Right lobe of liver (tissue), 6 donors: Measurements from ENCODE around the gene ARHGEF16. TPM values are rescaled to one million over a fixed set of nuclear protein-coding genes. Genes with fewer than 3 reads are reported as not detected.

ENCODE experiments used
- ATAC-seq, 4 donors: fragments of 200-7000 bp; cut with Tn5 transposase; one replicate each; pipeline ENCODE4 v1.9.1; 2020; ENCODE audit warnings: mild to moderate bottlenecking in 4 of 4, moderate library complexity in 4 of 4
- DNase-seq, 3 donors: peaks; one replicate each; pipeline ENCODE4 v3.0.0-alpha.2; 2020
- H3K27ac ChIP-seq, 3 donors: fragments of 200-600 bp; one replicate each; pipeline ENCODE4 v1.8.0; 2022
- H3K27me3 ChIP-seq, 2 donors: fragments of 200-600 bp; one replicate each; pipeline ENCODE4 v1.8.0; 2022
- H3K36me3 ChIP-seq, 4 donors: fragments of 200-600 bp; sonication (generic) in 1 of 4; one replicate each; pipeline versions ENCODE4 v1.5.1 to v1.8.0; 2017 to 2022; ENCODE audit warnings: control low read depth in 1 of 4
- H3K4me1 ChIP-seq, 4 donors: fragments of 200-600 bp; sonication (generic) in 1 of 4; one replicate each; pipeline versions ENCODE4 v1.5.1 to v1.8.0; 2017 to 2022; ENCODE audit warnings: control low read depth in 1 of 4
- H3K4me3 ChIP-seq, 3 donors: fragments of 200-600 bp; one replicate each; pipeline ENCODE4 v1.8.0; 2022
- H3K9me3 ChIP-seq, 4 donors: fragments of 200-600 bp; sonication (generic) in 1 of 4; one replicate each; pipeline versions ENCODE4 v1.5.1 to v1.8.0; 2017 to 2022; ENCODE audit warnings: control low read depth in 1 of 4
- POLR2A ChIP-seq: fragments of 450-650 bp; IDR thresholded peaks from one replicate; pipeline ENCODE4 v1.6.1; 2017; ENCODE audit warnings: antibody characterized with exemption, mild to moderate bottlenecking
- WGBS: methylation state at CpG from one replicate; pipeline ENCODE4 v1.1.6; 2018; ENCODE audit warnings: low coverage, low lambda C conversion rate; ENCODE audit not compliant: insufficient coverage; ENCODE audit errors: missing lambda C conversion rate; 5-methylcytosine and 5-hydroxymethylcytosine counted together
- intact Hi-C, 2 donors: fragments of 100-400 bp; cut with DNase I; formaldehyde crosslinking; loops; one replicate each; pipeline versions ENCODE4 v1.11.2 to v1.14.1; 2022
- total RNA-seq, 6 experiments: library from RNA; depleted of rRNA in 2 of 6; stranded (reverse); fragments of >200 nt in 2 of 6; fragmentation: NEBNext Ultra II Directional in 3 of 6; extraction: Animal tissue kit (Norgen Biotek cat#: 25700) in 3 of 6; gene quantifications; one replicate each; pipeline versions ENCODE4 v1.1.0 to v1.2.4, GENCODE V29; 2016 to 2023
- TF ChIP-seq, protein P1 (sequence below), 4 donors: fragments of 200-600 bp in 3 of 4; fragments of 450-650 bp in 1 of 4; IDR thresholded peaks; one replicate each; pipeline versions ENCODE4 v1.5.1 to v1.8.0; 2016 to 2022; ENCODE audit warnings: antibody characterized with exemption in 4 of 4, mild to moderate bottlenecking in 2 of 4
- donor health status: DM: no; HTN: yes; CAD: no.
- donor health status: DM: no; HTN: no; CAD: no.
- donor health status: DM: no; HTN: no; CAD: no.
- donor health status: DM: no; HTN: yes; CAD: no.
- donor health status: DM: no; HTN: yes; CAD: no.

The ARHGEF16 gene
- total RNA-seq, 6 experiments from 2014 or later = 2.1 to 16.3 (median 7.5) TPM

DNA sequence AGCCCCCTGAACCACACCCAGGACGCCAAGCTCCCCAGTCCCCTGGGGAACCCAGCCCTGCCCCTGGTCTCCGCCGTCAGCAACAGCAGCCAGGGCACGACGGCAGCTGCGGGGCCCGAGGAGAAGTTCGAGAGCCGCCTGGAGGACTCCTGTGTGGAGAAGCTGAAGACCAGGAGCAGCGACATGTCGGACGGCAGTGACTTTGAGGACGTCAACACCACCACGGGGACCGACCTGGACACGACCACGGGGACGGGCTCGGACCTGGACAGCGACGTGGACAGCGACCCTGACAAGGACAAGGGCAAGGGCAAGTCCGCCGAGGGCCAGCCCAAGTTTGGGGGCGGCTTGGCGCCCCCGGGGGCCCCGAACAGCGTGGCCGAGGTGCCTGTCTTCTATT lies 42.7 kb upstream of the ARHGEF16 start:
- no peak overlapping the region for H3K27ac ChIP-seq
- no peak for DNase-seq
- intact Hi-C loops = loop anchor here in 1 of 2 donors (5.0 kb wide), 1 partner anchor 395 kb away; no protein-coding TSS in a partner anchor
- no peaks in the 10 kb centered on the region for H3K4me1 ChIP-seq
- 69% methylated on average over 21 of the region's 30 CpGs for WGBS
- H3K9me3 ChIP-seq = no peaks in the 10 kb centered on the region
- no peak for ATAC-seq
- TF ChIP-seq, protein P1, sequence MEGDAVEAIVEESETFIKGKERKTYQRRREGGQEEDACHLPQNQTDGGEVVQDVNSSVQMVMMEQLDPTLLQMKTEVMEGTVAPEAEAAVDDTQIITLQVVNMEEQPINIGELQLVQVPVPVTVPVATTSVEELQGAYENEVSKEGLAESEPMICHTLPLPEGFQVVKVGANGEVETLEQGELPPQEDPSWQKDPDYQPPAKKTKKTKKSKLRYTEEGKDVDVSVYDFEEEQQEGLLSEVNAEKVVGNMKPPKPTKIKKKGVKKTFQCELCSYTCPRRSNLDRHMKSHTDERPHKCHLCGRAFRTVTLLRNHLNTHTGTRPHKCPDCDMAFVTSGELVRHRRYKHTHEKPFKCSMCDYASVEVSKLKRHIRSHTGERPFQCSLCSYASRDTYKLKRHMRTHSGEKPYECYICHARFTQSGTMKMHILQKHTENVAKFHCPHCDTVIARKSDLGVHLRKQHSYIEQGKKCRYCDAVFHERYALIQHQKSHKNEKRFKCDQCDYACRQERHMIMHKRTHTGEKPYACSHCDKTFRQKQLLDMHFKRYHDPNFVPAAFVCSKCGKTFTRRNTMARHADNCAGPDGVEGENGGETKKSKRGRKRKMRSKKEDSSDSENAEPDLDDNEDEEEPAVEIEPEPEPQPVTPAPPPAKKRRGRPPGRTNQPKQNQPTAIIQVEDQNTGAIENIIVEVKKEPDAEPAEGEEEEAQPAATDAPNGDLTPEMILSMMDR (IDR thresholded peaks at IDR 0.05) = no peak
- H3K4me3 ChIP-seq = no peak overlapping the region
- no peaks in the 10 kb centered on the region for H3K36me3 ChIP-seq
- no peaks in the 10 kb centered on the region for H3K27me3 ChIP-seq

DNA sequence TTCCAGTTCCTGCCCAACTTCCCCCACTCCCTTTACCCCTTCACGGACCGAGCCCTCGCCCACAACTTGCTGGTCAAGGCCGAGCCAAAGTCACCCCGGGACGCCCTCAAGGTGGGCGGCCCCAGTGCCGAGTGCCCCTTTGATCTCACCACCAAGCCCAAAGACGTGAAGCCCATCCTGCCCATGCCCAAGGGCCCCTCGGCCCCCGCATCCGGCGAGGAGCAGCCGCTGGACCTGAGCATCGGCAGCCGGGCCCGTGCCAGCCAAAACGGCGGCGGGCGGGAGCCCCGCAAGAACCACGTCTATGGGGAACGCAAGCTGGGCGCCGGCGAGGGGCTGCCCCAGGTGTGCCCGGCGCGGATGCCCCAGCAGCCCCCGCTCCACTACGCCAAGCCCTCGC lies 42.1 kb upstream of the ARHGEF16 start:
- Histone ChIP-seq H3K9me3 (no peaks in the 10 kb centered on the region), H3K27ac (no peak overlapping the region), H3K4me3 (no peak overlapping the region), H3K27me3 (no peaks in the 10 kb centered on the region), H3K4me1 (no peaks in the 10 kb centered on the region), H3K36me3 (no peaks in the 10 kb centered on the region)
- intact Hi-C loops = loop anchor here in 1 of 2 donors (5.0 kb wide), 1 partner anchor 395 kb away; no protein-coding TSS in a partner anchor
- TF ChIP-seq POLR2A = no peak
- TF ChIP-seq, protein P1 (IDR thresholded peaks at IDR 0.05) = no peak
- ATAC-seq = no peak
- no CpG with 5 or more reads among the region's 33 CpGs for WGBS
- DNase-seq = no peak

DNA sequence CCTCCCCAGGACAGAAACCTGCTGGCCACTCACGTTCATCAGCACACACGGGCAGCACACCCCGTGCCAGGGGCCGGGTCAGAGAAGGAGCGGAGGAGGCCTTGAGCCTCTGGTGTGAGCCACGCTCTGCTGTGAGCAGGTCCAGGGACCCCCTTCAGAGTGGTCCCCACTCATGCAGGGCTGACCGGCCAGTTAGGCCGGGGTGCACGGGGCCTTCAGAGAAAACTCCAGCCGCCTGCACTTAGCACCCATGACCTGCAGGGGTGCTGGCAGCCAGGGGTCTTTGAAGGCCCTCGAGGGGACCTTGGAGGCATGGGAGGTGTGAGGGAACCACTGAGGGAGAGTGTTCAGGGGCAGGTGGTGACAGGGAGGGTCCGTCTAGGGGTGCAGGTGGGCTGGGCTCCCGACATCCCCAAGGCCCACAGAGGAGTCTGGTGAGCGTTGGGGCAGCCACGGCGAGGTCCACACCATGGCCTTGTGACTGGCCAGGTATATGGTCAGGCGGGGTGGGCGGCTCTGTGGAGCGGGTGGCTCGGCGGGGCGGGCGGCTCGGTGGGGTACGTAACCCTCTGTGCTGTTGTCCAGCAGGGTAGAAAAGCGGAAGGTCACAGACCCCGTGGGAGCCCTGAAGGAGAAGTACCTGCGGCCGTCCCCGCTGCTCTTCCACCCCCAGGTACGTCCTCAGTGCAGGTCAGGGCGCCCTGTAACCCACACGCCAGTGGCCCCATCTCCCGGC lies 40.3 kb upstream of the ARHGEF16 start:
- H3K27me3 ChIP-seq = no peaks in the 10 kb centered on the region
- H3K4me1 ChIP-seq = no peaks in the 10 kb centered on the region
- DNase-seq = no peak
- H3K36me3 ChIP-seq = no peaks in the 10 kb centered on the region
- H3K4me3 ChIP-seq = no peak overlapping the region
- no peaks in the 10 kb centered on the region for H3K9me3 ChIP-seq
- WGBS = 75% methylated on average over 8 of the region's 34 CpGs
- intact Hi-C loops = loop anchor here in 1 of 2 donors (5.0 kb wide), 1 partner anchor 397 kb away; no protein-coding TSS in a partner anchor
- no peak overlapping the region for H3K27ac ChIP-seq
- ATAC-seq = no peak
- TF ChIP-seq POLR2A = no peak
- TF ChIP-seq, protein P1 (IDR thresholded peaks at IDR 0.05) = no peak

DNA sequence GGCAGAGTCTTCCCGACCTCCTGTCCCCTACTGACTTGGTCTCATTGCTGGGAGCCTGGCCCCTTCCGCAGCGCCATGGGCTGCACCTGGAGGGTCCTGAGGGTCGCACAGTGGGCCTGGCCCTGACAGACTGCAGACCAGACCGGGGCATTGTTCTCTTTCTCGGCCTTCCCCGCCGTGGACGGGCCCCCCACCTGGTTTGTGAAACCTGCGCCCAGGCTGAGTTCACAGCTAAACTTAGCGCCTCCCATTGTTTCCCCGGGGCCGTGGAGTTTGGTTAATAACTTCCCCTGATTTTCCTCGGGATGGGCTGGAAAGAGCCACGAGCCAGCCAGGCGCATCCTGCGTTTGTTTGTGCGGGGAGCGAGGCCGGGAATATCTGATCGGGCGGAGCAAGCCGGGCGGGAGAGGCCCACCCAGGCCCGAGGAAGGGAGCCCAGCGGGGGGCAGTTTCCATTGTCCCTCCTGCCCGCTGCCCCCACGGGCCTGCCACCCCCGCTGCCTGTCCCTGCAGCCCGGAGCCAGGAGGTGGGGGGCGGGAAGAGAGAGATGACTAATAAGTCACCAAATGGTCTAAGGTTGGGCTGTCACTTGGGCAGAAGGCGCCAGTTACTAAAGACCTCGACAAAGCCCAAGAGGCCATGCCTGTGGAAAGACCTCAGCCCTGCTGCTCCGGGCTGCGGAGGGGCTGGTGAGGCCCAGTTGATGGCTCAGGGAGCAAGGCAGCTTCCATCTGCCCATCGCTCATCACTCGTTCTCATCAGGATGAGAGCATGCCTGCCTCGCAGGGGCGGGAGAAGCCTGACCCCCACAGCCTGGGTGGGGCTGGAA lies 39.0 kb upstream of the ARHGEF16 start:
- ATAC-seq (no peak), DNase-seq (no peak)
- H3K36me3 ChIP-seq = no peaks in the 10 kb centered on the region
- no peak for TF ChIP-seq POLR2A
- TF ChIP-seq, protein P1 (IDR thresholded peaks at IDR 0.05) = no peak
- no peak overlapping the region for H3K4me3 ChIP-seq
- H3K4me1 ChIP-seq = no peaks in the 10 kb centered on the region
- no peak overlapping the region for H3K27ac ChIP-seq
- H3K9me3 ChIP-seq = no peaks in the 10 kb centered on the region
- H3K27me3 ChIP-seq = no peaks in the 10 kb centered on the region
- 63% methylated on average over 28 of the region's 39 CpGs for WGBS
- intact Hi-C loops = no loop called here
